NOMO-1 treated with dmso at 0.1 percent for 144 hours (cell line): ENCODE data around the gene MLEC.
A peak's percentile ranks its signal among the peaks of the same experiment; 100 is the strongest.
"Not testable (repeated sequence)": the region's sequence is repeated elsewhere in the genome, so short reads cannot be mapped to it uniquely, and the experiment has no call there.

Experiments used
- DNase-seq: peaks from one replicate; lab custom pipeline; 2025; ENCODE audit not compliant: unreplicated experiment; lab: John Stamatoyannopoulos, UW

Gene MLEC

GRCh38 chr12:120720234-120720986, 33.5 kb downstream of the MLEC start:
- DNase-seq = no peak

DNA sequence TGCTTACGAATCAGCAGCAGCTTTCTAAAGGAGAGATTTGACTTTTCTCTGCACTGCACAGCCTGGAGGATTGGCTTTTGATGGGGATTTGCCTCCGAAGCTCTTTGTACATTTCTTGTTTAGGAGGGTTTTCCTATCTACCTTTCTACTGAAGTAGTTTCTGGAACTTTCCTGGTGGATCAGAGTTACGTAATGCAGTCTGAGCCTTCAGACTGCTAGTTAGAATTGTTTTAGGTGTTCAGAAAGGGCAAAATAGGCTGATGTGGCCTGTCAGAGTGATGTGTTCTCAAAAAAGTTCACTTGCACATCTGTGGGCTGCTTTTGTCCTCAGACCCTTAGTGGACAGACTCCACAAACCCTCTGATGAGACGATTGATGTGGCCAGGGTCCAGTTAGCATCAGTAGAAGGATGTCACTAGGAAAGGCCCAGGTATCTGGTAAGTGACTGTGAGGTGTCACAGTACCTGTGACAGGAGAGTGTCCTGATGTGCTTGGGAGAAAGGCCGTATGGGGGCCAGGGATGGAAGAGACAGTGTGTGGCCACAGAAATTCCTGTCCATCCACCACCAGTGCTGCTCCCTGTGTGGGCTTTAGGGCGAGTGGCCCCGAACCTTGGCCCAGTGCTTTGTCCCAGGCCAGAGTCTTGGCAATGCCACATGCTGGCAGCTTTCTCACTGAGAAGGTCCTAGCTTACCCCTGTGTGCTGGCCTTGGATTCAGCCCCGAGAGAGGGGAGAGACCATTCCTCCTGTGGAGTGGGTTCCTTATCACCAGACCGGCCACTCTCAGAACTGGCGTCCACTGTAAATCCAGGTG, 34.2 kb downstream of the MLEC start:
- no peak for DNase-seq

DNA sequence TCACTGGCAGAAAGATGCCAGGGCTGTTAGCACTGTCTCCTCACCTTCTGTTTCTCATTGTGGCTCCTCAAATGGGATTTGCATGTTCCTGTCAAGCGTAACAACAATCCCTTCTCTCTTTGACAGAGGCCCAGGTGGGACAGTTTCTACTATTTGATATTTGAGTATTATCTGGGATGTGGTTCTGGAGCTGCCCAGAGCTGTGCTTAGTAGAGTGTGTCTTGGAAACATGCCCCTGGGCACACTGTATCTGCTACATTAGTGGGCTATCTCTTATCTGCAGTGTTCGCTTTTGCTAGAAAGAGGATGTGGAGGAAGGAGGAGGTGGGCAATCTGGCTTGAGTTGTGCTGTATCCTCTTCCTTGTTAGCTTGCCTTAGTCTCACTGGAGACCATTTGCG, 34.9 kb downstream of the MLEC start:
- no peak for DNase-seq

DNA sequence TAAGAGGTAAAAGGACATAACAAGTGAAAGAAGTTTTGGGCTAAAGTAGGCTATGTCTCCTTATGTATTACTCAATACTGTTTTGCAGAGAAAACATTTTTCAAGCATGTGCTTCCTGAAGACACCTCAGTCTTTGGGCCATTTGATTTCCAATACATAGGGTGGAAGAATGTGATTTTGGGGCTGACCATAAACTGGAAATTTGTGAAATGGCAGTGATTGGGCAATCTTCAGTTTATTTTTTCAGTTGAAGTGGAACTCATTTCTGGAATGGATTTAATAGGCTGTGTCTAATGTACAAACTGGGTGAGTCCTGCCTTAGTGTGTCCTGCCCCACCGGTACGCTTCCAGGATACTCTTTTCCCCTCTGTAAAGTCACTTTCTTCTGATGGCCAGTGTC, 35.8 kb downstream of the MLEC start:
- DNase-seq = no peak

- DNase-seq = no peak
These were observed 37.8 kb downstream of the MLEC start for GRCh38 chr12:120724720-120725119.

- DNase-seq = no peak
These were observed 38.3 kb downstream of the MLEC start for GRCh38 chr12:120725151-120725658.

DNA sequence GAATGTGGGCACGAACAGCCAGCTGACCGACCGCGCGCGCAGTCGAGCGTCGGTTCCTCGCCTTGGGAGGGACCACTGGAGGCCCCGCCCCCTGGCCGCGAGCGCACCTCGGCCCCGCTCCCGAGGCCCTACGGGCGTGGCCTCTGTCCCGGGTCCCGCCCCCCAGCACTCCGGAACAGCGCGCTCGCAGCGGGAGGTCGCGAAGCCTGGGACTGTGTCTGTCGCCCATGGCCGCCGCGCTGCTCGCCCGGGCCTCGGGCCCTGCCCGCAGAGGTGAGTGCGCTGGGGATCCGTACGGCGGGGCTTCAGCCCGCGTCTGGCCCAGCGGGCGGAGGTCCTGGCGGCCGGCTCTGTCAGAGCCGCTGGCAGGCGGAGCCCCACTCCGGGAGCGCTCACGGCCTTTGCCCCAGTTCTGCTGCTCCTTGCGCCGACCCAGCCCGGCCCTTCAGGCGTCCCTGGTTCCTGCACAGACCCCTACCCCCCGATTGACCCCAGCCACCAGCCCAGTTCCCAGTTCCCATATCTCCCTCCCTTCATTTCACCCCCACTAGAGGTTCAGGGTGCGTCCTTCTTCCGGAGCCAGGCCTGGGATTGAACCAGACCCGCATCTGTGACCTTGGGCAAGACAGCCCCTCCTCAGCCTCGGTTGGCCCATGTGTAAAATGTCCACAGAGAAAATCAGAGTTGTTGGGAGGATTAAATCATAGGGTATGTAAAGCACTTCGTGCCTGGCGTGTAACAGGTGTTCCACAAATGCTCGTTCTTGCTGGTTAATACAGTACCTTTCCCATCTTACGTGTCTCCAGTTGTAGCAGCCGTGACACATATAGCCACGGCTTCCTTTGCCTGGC, 38.9 kb downstream of the MLEC start, which contains the start of gene ACADS:
Gene ACADS, plus strand, starts transcription at position 168 of the 851 bp plus-strand sequence. Its CDS starts 60 bp downstream, at position 228.
- DNase-seq = peak; percentile 82

DNA sequence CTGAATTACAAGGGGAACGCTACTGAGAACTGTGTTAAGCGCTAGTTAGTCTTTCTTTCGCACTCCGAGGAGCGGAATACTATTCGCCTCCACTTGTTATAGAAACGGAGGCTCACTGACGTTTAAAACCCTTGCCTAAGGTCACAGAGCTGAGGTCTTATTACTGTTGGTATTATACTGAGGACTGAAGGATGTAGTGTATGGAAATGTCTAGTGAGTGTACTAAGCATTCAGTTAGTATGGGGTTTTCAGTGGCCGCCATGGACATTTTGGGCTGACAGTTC, 39.5 kb downstream of the MLEC start:
- no peak for DNase-seq

DNA sequence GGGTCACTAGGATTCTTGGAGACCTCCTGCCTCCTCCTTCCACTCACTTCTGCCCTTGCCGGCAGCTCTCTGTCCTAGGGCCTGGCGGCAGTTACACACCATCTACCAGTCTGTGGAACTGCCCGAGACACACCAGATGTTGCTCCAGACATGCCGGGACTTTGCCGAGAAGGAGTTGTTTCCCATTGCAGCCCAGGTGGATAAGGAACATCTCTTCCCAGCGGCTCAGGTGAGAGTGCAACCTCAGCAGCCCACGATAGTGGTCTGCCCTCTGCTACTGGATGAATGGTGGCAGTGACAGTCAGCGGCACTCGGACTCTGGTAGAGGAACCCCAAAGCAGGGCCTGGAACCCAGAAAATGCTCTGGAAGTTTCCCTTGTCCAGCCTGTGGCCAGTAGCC, 40.0 kb downstream of the MLEC start:
- DNase-seq = no peak

DNA sequence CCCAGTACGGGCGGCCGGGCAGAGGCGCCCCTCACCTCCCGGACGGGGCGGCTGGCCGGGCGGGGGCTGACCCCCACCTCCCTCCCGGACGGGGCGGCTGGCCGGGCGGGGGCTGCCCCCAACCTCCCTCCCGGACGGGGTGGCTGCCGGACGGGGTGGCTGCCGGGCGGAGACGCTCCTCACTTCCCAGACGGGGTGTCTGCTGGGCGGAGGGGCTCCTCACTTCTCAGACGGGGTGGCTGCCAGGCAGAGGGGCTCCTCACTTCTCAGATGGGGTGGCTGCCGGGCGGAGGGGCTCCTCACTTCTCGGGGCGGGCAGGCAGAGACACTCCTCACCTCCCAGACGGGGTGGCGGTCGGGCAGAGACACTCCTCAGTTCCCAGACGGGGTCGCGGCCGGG, 45.2 kb downstream of the MLEC start:
- not testable (repeated sequence) for DNase-seq

DNA sequence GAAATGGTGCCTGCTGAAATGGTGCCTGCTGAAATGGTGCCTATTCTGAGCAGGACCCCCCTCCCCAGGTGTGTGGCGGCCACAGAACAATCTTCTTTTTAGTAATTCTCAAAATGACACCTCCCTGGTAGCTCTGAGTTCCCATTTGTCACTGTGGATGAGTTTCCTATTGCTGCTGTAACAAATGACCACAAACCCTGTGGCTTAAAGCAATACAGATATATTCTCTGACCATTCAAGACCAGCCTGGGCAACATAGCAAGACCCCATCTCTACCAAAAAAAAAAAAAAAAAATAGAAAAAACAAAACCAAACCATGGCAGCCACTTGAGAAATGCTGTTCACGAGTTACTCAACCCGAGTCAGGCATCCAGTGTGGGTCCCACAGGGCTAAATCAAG, 46.6 kb downstream of the MLEC start:
- DNase-seq = no peak

DNA sequence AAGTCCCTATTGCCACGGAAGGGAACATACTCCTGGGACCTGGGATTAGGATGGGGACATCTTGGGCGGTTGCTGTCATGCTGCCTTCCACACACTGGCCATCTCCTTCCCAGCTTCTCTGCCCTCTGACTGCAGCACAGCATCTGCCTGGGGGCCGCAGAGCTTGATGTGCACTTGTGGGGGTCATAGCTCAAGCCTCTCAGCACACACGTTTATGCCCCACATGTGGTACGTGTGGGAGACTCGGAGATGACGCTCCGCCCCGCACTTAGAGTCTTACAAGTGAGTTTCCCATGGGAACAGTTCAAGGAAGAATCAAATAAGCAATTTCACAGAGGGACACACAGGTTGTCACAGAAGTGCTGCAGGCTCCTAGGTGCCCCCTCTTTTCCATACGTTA, 47.3 kb downstream of the MLEC start:
- DNase-seq = no peak

DNA sequence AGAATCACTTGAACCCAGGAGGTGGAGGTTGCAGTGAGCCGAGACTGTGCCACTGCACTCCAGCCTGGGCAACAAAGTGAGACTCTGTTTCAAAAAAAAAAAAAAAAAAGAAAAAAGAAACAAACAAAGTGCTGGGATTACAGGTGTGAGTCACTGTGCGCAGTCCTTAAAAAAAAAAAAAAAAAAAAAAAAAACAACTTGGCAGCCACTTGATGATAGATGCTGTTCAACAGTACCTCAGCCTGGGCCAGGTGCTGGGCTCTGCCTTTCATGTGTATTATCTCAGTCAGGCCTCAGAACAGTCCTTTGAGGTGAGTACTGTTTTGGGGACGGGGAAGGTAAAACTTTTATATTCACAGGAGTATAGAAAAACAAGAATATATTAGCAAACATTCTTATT, 48.2 kb downstream of the MLEC start:
- DNase-seq = no peak

DNA sequence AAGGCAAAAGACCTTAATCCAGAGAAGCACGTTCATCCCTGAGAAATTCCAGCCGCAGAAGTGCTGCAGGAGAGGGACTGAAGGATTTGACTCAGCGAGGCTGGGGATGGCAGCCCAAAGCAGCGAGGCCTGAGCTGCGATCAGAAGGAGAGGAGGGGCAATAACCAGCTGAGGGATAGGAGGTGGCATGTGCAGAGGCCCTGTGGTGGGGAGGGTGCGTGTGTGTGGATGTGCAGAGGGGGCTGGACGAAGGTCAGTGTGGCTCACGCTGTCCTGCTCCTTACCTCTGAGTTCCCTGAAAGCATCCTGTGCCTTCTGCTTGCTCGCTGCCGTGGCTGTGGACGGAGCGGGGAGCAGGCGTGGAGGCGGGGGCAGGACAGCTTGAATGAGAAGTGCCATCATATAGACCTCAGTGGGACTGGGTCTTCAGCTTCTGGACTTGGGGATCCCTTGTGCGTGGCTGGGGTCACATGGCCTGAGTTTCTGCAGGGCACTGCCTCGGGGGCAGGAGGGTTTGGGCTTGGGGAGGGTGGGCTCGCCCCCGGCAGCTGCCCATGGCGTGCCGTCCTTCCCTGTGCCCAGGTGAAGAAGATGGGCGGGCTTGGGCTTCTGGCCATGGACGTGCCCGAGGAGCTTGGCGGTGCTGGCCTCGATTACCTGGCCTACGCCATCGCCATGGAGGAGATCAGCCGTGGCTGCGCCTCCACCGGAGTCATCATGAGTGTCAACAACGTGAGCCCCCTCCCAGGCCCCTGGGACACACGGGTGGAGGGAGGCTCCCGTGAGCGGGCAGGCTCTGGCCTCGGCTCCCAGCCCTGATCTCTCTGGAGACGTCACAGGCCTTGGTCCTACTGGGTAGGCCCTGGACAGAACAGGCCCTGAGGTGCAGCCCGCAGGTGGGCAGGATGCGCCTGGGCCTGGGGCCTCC, 49.7 kb downstream of the MLEC start:
- DNase-seq = no peak

GRCh38 chr12:120737557-120738251, 50.8 kb downstream of the MLEC start:
- no peak for DNase-seq

- DNase-seq = no peak
These were observed 51.5 kb downstream of the MLEC start for GRCh38 chr12:120738252-120739030.

DNA sequence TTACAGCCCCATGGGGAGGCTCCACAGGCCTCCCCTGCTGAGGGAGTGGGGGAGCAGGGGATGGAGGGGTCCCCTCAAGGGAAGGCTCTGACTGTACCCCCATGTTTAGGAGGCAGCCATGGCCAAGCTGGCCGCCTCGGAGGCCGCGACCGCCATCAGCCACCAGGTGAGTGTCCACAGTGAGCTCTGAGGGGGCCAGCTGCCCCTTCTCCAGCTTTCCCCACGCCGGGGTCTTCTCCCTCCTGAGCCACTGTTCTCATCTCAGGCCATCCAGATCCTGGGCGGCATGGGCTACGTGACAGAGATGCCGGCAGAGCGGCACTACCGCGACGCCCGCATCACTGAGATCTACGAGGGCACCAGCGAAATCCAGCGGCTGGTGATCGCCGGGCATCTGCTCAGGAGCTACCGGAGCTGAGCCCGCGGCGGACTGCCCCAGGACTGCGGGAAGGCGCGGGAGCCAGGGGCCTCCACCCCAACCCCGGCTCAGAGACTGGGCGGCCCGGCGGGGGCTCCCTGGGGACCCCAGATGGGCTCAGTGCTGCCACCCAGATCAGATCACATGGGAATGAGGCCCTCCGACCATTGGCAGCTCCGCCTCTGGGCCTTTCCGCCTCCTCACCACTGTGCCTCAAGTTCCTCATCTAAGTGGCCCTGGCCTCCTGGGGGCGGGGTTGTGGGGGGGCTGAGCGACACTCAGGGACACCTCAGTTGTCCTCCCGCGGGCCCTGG, 52.2 kb downstream of the MLEC start:
- DNase-seq = no peak
